Mesendoderm (in vitro differentiated cells): ENCODE data around the gene TIMM13.
"Not testable (repeated sequence)": the region's sequence is repeated elsewhere in the genome, so short reads cannot be mapped to it uniquely, and the experiment has no call there.

Experiments
- DNase-seq: peaks from one replicate; pipeline ENCODE4 v3.0.0; 2013
- H2AK5ac ChIP-seq: 2 replicates; pipeline ENCODE4 v1.6.1; 2013; ENCODE audit warnings: low read length, inconsistent platforms
- H2BK120ac ChIP-seq: 2 replicates; pipeline ENCODE4 v1.6.1; 2013; ENCODE audit warnings: low read depth, mild to moderate bottlenecking, low read length, moderate library complexity, mixed read lengths
- H2BK15ac ChIP-seq: replicated peaks from 2 replicates; pipeline ENCODE4 v1.6.1; 2013; ENCODE audit warnings: low read depth, mild to moderate bottlenecking, moderate library complexity
- H2BK5ac ChIP-seq: 2 replicates; pipeline ENCODE4 v1.6.1; 2013; ENCODE audit warnings: low read length, inconsistent platforms
- H3K18ac ChIP-seq: 2 replicates; pipeline ENCODE4 v1.6.1; 2013; ENCODE audit warnings: mild to moderate bottlenecking, low read length, mixed read lengths
- H3K23ac ChIP-seq: one replicate; pipeline ENCODE4 v1.6.1; 2013; ENCODE audit warnings: low read length
- H3K27ac ChIP-seq: 2 replicates; pipeline ENCODE4 v1.5.1; 2013; ENCODE audit warnings: low read depth, mild to moderate bottlenecking, inconsistent platforms, low read length, moderate library complexity
- H3K27me3 ChIP-seq: 2 replicates; pipeline ENCODE4 v1.6.1; 2013; ENCODE audit warnings: low read length, control low read depth, mild to moderate bottlenecking, inconsistent platforms; ENCODE audit not compliant: insufficient read depth, poor library complexity
- H3K36me3 ChIP-seq: 2 replicates; pipeline ENCODE4 v1.6.1; 2013; ENCODE audit warnings: low read length, inconsistent platforms; ENCODE audit not compliant: control insufficient read depth, insufficient read depth
- H3K4ac ChIP-seq: one replicate; pipeline ENCODE4 v1.6.1; 2013; ENCODE audit warnings: low read depth, mild to moderate bottlenecking, low read length, moderate library complexity
- H3K4me1 ChIP-seq: 2 replicates; pipeline ENCODE4 v1.6.1; 2013; ENCODE audit warnings: low read depth, low read length, inconsistent platforms; ENCODE audit not compliant: control insufficient read depth
- H3K4me2 ChIP-seq: 2 replicates; pipeline ENCODE4 v1.6.1; 2013; ENCODE audit warnings: low read length
- H3K4me3 ChIP-seq: 2 replicates; pipeline ENCODE4 v1.5.1; 2013; ENCODE audit warnings: mild to moderate bottlenecking, low read length
- H3K56ac ChIP-seq: one replicate; pipeline ENCODE4 v1.6.1; 2013; ENCODE audit warnings: low read length
- H3K79me1 ChIP-seq: 2 replicates; pipeline ENCODE4 v1.6.1; 2013; ENCODE audit warnings: low read length, inconsistent platforms
- H3K79me2 ChIP-seq: 2 replicates; pipeline ENCODE4 v1.6.1; 2013; ENCODE audit warnings: mild to moderate bottlenecking, low read length; ENCODE audit not compliant: control insufficient read depth, insufficient read depth
- H3K9ac ChIP-seq: 2 replicates; pipeline ENCODE4 v1.6.1; 2013; ENCODE audit warnings: low read length, inconsistent platforms
- H4K5ac ChIP-seq: one replicate; pipeline ENCODE4 v1.6.1; 2013; ENCODE audit warnings: low read length
- H4K8ac ChIP-seq: one replicate; pipeline ENCODE4 v1.6.1; 2013; ENCODE audit warnings: low read depth, mild to moderate bottlenecking, control low read depth, low read length, moderate library complexity
- WGBS: extraction: QIAGEN DNeasy Blood & Tissue Kit; methylation state at CpG from one replicate; pipeline ENCODE4 v1.1.7; 2013; ENCODE audit warnings: low lambda C conversion rate, missing lambda C conversion rate; ENCODE audit not compliant: insufficient coverage; ENCODE audit errors: extremely low coverage; 5-methylcytosine and 5-hydroxymethylcytosine counted together

The TIMM13 gene

DNA sequence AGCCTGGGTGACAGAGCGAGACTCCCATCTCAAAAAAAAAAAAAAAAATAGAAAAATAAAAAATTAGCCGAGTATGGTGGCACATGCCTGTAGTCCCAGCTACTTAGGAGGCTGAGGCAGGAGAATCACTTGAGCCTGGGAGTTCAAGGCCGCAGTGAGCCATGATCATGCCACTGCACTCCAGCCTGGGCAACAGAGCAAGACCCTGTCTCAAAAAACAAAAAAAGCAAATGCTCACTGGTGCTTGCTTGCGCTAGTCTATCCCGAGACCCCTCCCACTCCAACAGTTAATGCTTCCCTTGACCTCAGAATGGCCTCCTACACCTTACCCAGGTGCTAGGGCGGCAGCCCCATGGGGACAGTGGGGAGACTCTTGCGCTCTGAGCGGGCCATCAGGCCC lies 9.9 kb downstream of the TIMM13 start:
- not testable (repeated sequence) for H2AK5ac ChIP-seq, H3K79me2 ChIP-seq, H3K9ac ChIP-seq, H3K4ac ChIP-seq, H3K56ac ChIP-seq, H3K4me3 ChIP-seq, H3K79me1 ChIP-seq, H4K5ac ChIP-seq, H3K36me3 ChIP-seq, H3K4me2 ChIP-seq, H4K8ac ChIP-seq, H3K27me3 ChIP-seq, H2BK120ac ChIP-seq, H3K27ac ChIP-seq, DNase-seq, H3K23ac ChIP-seq, H2BK15ac ChIP-seq, H3K18ac ChIP-seq, H3K4me1 ChIP-seq, H2BK5ac ChIP-seq
- no CpG with 5 or more reads among the region's 8 CpGs for WGBS

GRCh38 chr19:2416321-2417097 lies 10.9 kb downstream of the TIMM13 start:
- Histone ChIP-seq H3K27me3 (no peaks in the 10 kb centered on the region), H3K27ac (no peak overlapping the region), H3K56ac (no peak overlapping the region), H3K79me2 (no peaks in the 10 kb centered on the region), H2AK5ac (no peak overlapping the region), H3K9ac (no peak overlapping the region), H2BK5ac (no peak overlapping the region), H2BK15ac (no peak overlapping the region), H3K18ac (no peak overlapping the region), H4K8ac (no peak overlapping the region), H4K5ac (no peak overlapping the region), H2BK120ac (no peak overlapping the region), H3K79me1 (no peaks in the 10 kb centered on the region), H3K36me3 (no peaks in the 10 kb centered on the region), H3K23ac (no peak overlapping the region), H3K4me3 (no peak overlapping the region), H3K4me1 (no peaks in the 10 kb centered on the region), H3K4ac (no peak overlapping the region), H3K4me2 (no peak overlapping the region)
- no CpG with 5 or more reads among the region's 19 CpGs for WGBS
- DNase-seq = no peak

- no peak overlapping the region for H3K9ac ChIP-seq
- no peak overlapping the region for H2BK15ac ChIP-seq
- WGBS = no CpG with 5 or more reads among the region's 6 CpGs
- no peak overlapping the region for H3K18ac ChIP-seq
- no peak overlapping the region for H3K23ac ChIP-seq
- no peaks in the 10 kb centered on the region for H3K36me3 ChIP-seq
- no peak overlapping the region for H3K56ac ChIP-seq
- no peaks in the 10 kb centered on the region for H3K27me3 ChIP-seq
- H3K27ac ChIP-seq = no peak overlapping the region
- no peak overlapping the region for H2BK5ac ChIP-seq
- H2BK120ac ChIP-seq = no peak overlapping the region
- H3K79me2 ChIP-seq = no peaks in the 10 kb centered on the region
- H3K4me3 ChIP-seq = no peak overlapping the region
- H4K5ac ChIP-seq = no peak overlapping the region
- no peak overlapping the region for H4K8ac ChIP-seq
- no peak overlapping the region for H3K4ac ChIP-seq
- no peak for DNase-seq
- H2AK5ac ChIP-seq = no peak overlapping the region
- H3K79me1 ChIP-seq = no peaks in the 10 kb centered on the region
- no peak overlapping the region for H3K4me2 ChIP-seq
- H3K4me1 ChIP-seq = no peaks in the 10 kb centered on the region
These were observed 11.4 kb downstream of the TIMM13 start for GRCh38 chr19:2415973-2416319.

DNA sequence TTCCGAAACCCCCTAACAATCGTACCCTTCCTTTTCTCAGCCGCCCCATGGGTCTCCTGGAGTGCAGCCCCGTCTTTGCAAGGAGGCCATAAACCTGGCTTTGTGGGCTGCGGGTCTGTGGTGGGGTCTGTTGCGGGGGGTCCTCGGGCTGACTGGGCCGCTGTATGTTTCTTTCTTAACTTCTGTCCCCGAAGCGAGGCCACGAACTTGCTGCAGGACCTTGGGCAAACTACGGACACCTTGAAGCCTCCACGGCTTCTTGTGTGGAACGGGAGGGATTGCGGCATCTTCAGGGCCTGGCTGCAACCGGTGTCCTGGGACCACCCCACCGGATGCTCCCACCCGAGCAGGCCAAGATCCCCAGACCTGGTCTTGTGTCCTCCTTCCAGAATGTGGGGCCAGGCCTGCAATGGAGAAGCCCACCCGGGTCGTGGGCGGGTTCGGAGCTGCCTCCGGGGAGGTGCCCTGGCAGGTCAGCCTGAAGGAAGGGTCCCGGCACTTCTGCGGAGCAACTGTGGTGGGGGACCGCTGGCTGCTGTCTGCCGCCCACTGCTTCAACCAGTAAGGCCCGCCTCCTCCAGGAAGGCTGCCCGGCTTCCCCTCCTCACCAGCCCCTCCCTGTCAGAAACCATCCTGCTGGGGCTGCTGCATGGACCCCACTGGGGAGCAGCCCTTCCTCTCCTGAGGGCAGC lies 12.0 kb downstream of the TIMM13 start:
- Histone ChIP-seq H3K27ac (no peak overlapping the region), H3K18ac (no peak overlapping the region), H4K8ac (no peak overlapping the region), H3K4me3 (no peak overlapping the region), H4K5ac (no peak overlapping the region), H2BK120ac (no peak overlapping the region), H3K36me3 (no peaks in the 10 kb centered on the region), H2AK5ac (no peak overlapping the region), H3K79me2 (no peaks in the 10 kb centered on the region), H3K56ac (no peak overlapping the region), H3K79me1 (no peaks in the 10 kb centered on the region), H3K9ac (no peak overlapping the region), H3K27me3 (no peaks in the 10 kb centered on the region), H3K4ac (no peak overlapping the region), H3K4me2 (no peak overlapping the region), H2BK15ac (no peak overlapping the region), H3K4me1 (no peaks in the 10 kb centered on the region), H3K23ac (no peak overlapping the region), H2BK5ac (no peak overlapping the region)
- DNase-seq = no peak
- no CpG with 5 or more reads among the region's 29 CpGs for whole genome bisulfite sequencing

GRCh38 chr19:2413629-2414028 lies 13.8 kb downstream of the TIMM13 start:
- H4K5ac ChIP-seq = no peak overlapping the region
- WGBS = no CpG with 5 or more reads among the region's 16 CpGs

More at GRCh38 chr19:2413629-2414028, 13.8 kb downstream of the TIMM13 start:
- Histone ChIP-seq H3K23ac (no peak overlapping the region), H3K4me1 (no peaks in the 10 kb centered on the region), H3K79me2 (no peaks in the 10 kb centered on the region), H3K4ac (no peak overlapping the region), H3K27me3 (no peaks in the 10 kb centered on the region), H2BK15ac (no peak overlapping the region), H3K4me3 (no peak overlapping the region), H2BK120ac (no peak overlapping the region), H2AK5ac (no peak overlapping the region), H4K8ac (no peak overlapping the region), H3K4me2 (no peak overlapping the region), H3K36me3 (no peaks in the 10 kb centered on the region), H3K9ac (no peak overlapping the region), H3K79me1 (no peaks in the 10 kb centered on the region), H2BK5ac (no peak overlapping the region), H3K18ac (no peak overlapping the region), H3K56ac (no peak overlapping the region), H3K27ac (no peak overlapping the region)
- no peak for DNase-seq
